ENCODE measurements around the gene SENP3.
A peak's percentile ranks its signal among the peaks of the same experiment; 100 is the strongest.

The SENP3 gene

DNA sequence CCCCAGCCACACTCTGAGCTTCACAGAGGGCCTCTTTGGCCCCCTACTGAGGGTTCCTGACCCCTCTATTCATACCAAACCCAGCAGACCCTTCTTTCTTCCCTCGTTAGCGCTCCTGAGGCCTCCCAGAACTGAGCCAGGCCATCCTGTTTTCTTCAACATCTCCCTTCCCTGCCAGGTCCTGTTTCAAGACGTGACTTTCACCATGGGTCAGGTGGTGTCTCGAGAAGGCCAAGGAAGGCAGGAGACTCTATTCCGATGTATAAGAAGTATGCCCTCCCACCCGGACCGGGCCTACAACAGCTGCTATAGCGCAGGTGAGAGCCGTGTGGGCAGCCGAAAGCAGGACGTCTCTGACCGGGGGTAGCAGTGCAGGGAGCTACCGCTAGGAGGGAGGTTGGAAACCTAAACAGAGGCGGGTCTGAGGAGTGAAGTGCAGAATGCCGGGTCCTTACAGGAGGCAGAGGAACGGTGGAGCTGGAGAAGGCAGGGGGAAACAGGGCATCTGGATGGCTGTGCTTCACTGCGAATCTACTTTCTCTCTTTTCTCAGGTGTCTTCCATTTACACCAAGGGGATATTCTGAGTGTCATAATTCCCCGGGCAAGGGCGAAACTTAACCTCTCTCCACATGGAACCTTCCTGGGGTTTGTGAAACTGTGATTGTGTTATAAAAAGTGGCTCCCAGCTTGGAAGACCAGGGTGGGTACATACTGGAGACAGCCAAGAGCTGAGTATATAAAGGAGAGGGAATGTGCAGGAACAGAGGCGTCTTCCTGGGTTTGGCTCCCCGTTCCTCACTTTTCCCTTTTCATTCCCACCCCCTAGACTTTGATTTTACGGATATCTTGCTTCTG lies 1.3 kb upstream of the SENP3 start:
- peak; percentile 58 for DNase-seq (ENCODE audit: extremely low read depth, insufficient read length)
- Histone ChIP-seq H3K4me3 (replicated peaks; ENCODE audit: low read depth, low read length) (peak overlapping the region; percentile 37), H3K36me3 (ENCODE audit: control insufficient read depth, insufficient read depth, low read length) (peaks cover 12% of the 10 kb centered on the region), H3K27me3 (replicated peaks; ENCODE audit: control insufficient read depth, insufficient read depth, low read length) (no peaks in the 10 kb centered on the region)
- TF ChIP-seq, protein P1, sequence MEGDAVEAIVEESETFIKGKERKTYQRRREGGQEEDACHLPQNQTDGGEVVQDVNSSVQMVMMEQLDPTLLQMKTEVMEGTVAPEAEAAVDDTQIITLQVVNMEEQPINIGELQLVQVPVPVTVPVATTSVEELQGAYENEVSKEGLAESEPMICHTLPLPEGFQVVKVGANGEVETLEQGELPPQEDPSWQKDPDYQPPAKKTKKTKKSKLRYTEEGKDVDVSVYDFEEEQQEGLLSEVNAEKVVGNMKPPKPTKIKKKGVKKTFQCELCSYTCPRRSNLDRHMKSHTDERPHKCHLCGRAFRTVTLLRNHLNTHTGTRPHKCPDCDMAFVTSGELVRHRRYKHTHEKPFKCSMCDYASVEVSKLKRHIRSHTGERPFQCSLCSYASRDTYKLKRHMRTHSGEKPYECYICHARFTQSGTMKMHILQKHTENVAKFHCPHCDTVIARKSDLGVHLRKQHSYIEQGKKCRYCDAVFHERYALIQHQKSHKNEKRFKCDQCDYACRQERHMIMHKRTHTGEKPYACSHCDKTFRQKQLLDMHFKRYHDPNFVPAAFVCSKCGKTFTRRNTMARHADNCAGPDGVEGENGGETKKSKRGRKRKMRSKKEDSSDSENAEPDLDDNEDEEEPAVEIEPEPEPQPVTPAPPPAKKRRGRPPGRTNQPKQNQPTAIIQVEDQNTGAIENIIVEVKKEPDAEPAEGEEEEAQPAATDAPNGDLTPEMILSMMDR (IDR thresholded peaks at IDR 0.05; ENCODE audit: insufficient read depth, low read length, poor library complexity, severe bottlenecking) = peak; percentile 84

DNA sequence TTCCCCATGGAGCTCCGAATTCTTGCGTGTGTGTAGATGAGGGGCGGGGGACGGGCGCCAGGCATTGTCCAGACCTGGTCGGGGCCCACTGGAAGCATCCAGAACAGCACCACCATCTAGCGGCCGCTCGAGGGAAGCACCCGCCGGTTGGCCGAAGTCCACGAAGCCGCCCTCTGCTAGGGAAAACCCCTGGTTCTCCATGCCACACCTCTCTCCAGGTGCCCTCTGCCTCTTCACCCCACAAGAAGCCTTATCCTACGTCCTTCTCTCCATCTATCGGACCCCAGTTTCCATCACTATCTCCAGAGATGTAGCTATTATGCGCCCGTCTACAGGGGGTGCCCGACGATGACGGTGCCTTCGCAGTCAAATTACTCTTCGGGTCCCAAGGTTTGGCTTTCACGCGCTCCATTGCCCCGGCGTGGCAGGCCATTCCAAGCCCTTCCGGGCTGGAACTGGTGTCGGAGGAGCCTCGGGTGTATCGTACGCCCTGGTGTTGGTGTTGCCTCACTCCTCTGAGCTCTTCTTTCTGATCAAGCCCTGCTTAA lies 617 bp upstream of the SENP3 start:
- Histone ChIP-seq H3K27me3 (replicated peaks; ENCODE audit: control insufficient read depth, insufficient read depth, low read length) (no peaks in the 10 kb centered on the region), H3K36me3 (ENCODE audit: control insufficient read depth, insufficient read depth, low read length) (peaks cover 14% of the 10 kb centered on the region), H3K4me3 (replicated peaks; ENCODE audit: low read depth, low read length) (peak overlapping the region; percentile 86)
- peak; percentile 87 for DNase-seq (ENCODE audit: extremely low read depth, insufficient read length)
- TF ChIP-seq, protein P1 (IDR thresholded peaks at IDR 0.05; ENCODE audit: insufficient read depth, low read length, poor library complexity, severe bottlenecking) = peak; percentile 92

DNA sequence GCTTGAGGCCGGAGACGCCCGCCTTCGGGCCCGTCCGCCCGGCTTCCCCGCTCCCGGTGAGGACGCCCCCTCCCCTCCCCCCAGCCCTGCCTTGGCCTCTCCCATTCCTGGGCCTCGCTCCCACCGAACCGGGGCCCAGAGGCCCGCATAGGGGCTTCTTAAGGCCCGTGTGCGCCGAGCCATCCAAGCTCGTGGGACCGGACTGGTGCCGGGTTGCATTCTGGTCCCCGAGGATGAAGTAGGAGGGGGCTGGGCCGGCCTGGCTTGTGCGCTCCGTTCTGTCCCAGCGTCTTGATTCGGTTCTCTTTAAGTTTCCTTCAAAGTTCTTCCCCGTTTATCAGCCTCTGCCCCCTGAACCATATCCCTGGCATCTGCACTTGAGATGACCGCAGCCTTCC lies 488 bp downstream of the SENP3 start:
- H3K4me3 ChIP-seq (replicated peaks; ENCODE audit: low read depth, low read length) = peak overlapping the region; percentile 86
- TF ChIP-seq, protein P1 (IDR thresholded peaks at IDR 0.05; ENCODE audit: insufficient read depth, low read length, poor library complexity, severe bottlenecking) = no peak

DNA sequence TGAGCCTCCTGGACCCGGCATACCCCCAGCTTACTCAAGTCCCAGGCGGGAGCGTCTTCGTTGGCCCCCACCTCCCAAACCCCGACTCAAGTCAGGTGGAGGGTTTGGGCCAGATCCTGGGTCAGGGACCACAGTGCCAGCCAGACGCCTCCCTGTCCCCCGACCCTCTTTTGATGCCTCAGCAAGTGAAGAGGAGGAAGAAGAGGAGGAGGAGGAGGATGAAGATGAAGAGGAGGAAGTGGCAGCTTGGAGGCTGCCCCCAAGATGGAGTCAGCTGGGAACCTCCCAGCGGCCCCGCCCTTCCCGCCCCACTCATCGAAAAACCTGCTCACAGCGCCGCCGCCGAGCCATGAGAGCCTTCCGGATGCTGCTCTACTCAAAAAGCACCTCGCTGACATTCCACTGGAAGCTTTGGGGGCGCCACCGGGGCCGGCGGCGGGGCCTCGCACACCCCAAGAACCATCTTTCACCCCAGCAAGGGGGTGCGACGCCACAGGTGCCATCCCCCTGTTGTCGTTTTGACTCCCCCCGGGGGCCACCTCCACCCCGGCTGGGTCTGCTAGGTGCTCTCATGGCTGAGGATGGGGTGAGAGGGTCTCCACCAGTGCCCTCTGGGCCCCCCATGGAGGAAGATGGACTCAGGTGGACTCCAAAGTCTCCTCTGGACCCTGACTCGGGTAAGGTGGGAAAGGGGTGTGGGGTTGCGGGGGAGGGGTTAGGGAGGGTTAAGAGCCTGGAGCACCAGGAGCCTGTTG lies 1.6 kb downstream of the SENP3 start:
- no peak for DNase-seq (ENCODE audit: extremely low read depth, insufficient read length)
- Histone ChIP-seq H3K36me3 (ENCODE audit: control insufficient read depth, insufficient read depth, low read length) (peaks cover 16% of the 10 kb centered on the region), H3K4me3 (replicated peaks; ENCODE audit: low read depth, low read length) (peak overlapping the region; percentile 86), H3K27me3 (replicated peaks; ENCODE audit: control insufficient read depth, insufficient read depth, low read length) (no peaks in the 10 kb centered on the region)
- TF ChIP-seq, protein P1 (IDR thresholded peaks at IDR 0.05; ENCODE audit: insufficient read depth, low read length, poor library complexity, severe bottlenecking) = no peak

More for the DNA sequence above, 488 bp downstream of the SENP3 start:
- Histone ChIP-seq H3K27me3 (replicated peaks; ENCODE audit: control insufficient read depth, insufficient read depth, low read length) (no peaks in the 10 kb centered on the region), H3K36me3 (ENCODE audit: control insufficient read depth, insufficient read depth, low read length) (peaks cover 16% of the 10 kb centered on the region)
- DNase-seq (ENCODE audit: extremely low read depth, insufficient read length) = no peak

DNA sequence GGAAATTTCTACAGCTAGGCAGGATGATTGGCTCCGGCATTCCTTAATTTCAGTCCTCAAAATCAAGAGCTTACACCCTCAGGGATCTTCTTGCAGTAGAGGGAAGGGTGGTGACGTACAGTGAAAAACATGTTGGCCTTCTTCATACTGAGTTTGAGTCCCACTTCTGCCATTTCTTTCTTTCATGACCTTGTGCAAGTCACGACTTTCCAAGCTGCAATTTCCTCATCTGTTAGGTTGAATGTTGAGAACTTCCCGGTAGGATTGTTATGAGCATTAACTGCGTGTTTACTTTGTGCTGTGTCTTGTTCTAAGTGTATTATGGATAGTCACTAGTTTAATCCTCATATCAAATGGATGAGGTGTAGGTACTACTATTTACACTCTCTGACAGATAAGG lies 7.9 kb downstream of the SENP3 start:
- no peaks in the 10 kb centered on the region for H3K27me3 ChIP-seq (replicated peaks; ENCODE audit: control insufficient read depth, insufficient read depth, low read length)
- no peak for DNase-seq (ENCODE audit: extremely low read depth, insufficient read length)
- peaks cover 23% of the 10 kb centered on the region for H3K36me3 ChIP-seq (ENCODE audit: control insufficient read depth, insufficient read depth, low read length)
- H3K4me3 ChIP-seq (replicated peaks; ENCODE audit: low read depth, low read length) = no peak overlapping the region
- TF ChIP-seq, protein P1 (IDR thresholded peaks at IDR 0.05; ENCODE audit: insufficient read depth, low read length, poor library complexity, severe bottlenecking) = no peak
